Neural cell (in vitro differentiated cells): ENCODE data around the gene CCDC81.

Source experiments
- EP300 ChIP-seq: fragments of 450-650 bp; conservative IDR thresholded peaks from 2 replicates; pipeline ENCODE4 v1.6.1; 2014; ENCODE audit warnings: antibody characterized with exemption, mild to moderate bottlenecking, moderate library complexity; ENCODE audit not compliant: poor library complexity, severe bottlenecking
- EZH2 ChIP-seq: fragments of 200-600, 300-800 bp; shearing (Covaris generic), sonication (generic); IDR thresholded peaks from 2 replicates; pipeline ENCODE4 v1.6.1; 2014; ENCODE audit warnings: antibody characterized with exemption, low read length, borderline replicate concordance, mild to moderate bottlenecking; ENCODE audit not compliant: insufficient read depth, poor library complexity, severe bottlenecking
- MXI1 ChIP-seq: fragments of 450-650 bp; conservative IDR thresholded peaks from 2 replicates; pipeline ENCODE4 v1.6.1; 2014; ENCODE audit warnings: antibody characterized with exemption, mild to moderate bottlenecking; ENCODE audit not compliant: poor library complexity, severe bottlenecking
- REST ChIP-seq: IDR thresholded peaks from 2 replicates; pipeline ENCODE4 v1.6.1; 2012; ENCODE audit warnings: borderline replicate concordance
- TAF1 ChIP-seq: IDR thresholded peaks from 2 replicates; pipeline ENCODE4 v1.6.1; 2012; ENCODE audit warnings: low read depth
- TF ChIP-seq, protein P1 (sequence below): fragments of 450-650 bp; IDR thresholded peaks from 2 replicates; pipeline ENCODE4 v1.5.1; 2014; ENCODE audit warnings: antibody characterized with exemption, mild to moderate bottlenecking, moderate library complexity; ENCODE audit not compliant: poor library complexity, severe bottlenecking

GRCh38 chr11:86396396-86396795 is 21.7 kb downstream of the CCDC81 start:
- TF ChIP-seq, protein P1, sequence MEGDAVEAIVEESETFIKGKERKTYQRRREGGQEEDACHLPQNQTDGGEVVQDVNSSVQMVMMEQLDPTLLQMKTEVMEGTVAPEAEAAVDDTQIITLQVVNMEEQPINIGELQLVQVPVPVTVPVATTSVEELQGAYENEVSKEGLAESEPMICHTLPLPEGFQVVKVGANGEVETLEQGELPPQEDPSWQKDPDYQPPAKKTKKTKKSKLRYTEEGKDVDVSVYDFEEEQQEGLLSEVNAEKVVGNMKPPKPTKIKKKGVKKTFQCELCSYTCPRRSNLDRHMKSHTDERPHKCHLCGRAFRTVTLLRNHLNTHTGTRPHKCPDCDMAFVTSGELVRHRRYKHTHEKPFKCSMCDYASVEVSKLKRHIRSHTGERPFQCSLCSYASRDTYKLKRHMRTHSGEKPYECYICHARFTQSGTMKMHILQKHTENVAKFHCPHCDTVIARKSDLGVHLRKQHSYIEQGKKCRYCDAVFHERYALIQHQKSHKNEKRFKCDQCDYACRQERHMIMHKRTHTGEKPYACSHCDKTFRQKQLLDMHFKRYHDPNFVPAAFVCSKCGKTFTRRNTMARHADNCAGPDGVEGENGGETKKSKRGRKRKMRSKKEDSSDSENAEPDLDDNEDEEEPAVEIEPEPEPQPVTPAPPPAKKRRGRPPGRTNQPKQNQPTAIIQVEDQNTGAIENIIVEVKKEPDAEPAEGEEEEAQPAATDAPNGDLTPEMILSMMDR: no peak
- TF ChIP-seq EZH2 (no peak), EP300 (no peak), TAF1 (no peak), MXI1 (no peak), REST (no peak)
